H9 (cell line): ENCODE results near the gene SOS1. TPM values are rescaled to one million over a fixed set of nuclear protein-coding genes. Genes with fewer than 3 reads are reported as not detected.

ENCODE experiments used
- DNase-seq: peaks from one replicate; pipeline ENCODE4 v3.0.0-alpha.2; 2017
- H2AFZ ChIP-seq: one replicate; pipeline ENCODE4 v1.6.1; 2013; ENCODE audit warnings: mild to moderate bottlenecking, low read length, control low read depth, moderate library complexity
- H2AK5ac ChIP-seq: 2 replicates; pipeline ENCODE4 v1.6.1; 2013; ENCODE audit warnings: low read length, control low read depth, mixed read lengths; ENCODE audit not compliant: insufficient read length
- H2BK120ac ChIP-seq: one replicate; pipeline ENCODE4 v1.6.1; 2013; ENCODE audit warnings: low read depth, mild to moderate bottlenecking, low read length, control low read depth, inconsistent platforms; ENCODE audit not compliant: poor library complexity, severe bottlenecking
- H2BK12ac ChIP-seq: 2 replicates; pipeline ENCODE4 v1.6.1; 2013; ENCODE audit warnings: low read length, control low read depth, mixed read lengths, low read depth; ENCODE audit not compliant: insufficient read length
- H2BK15ac ChIP-seq: 2 replicates; pipeline ENCODE4 v1.6.1; 2013; ENCODE audit warnings: low read depth, low read length, control low read depth
- H2BK20ac ChIP-seq: one replicate; pipeline ENCODE4 v1.6.1; 2013; ENCODE audit warnings: low read depth, mild to moderate bottlenecking, low read length, control low read depth, inconsistent platforms; ENCODE audit not compliant: poor library complexity, severe bottlenecking
- H2BK5ac ChIP-seq: 2 replicates; pipeline ENCODE4 v1.6.1; 2013; ENCODE audit warnings: low read length, control low read depth, mixed read lengths; ENCODE audit not compliant: insufficient read length
- H3K14ac ChIP-seq: 2 replicates; pipeline ENCODE4 v1.6.1; 2013; ENCODE audit warnings: low read length, control low read depth; ENCODE audit not compliant: insufficient read depth
- H3K18ac ChIP-seq: 2 replicates; pipeline ENCODE4 v1.6.1; 2013; ENCODE audit warnings: low read depth, mild to moderate bottlenecking, mixed read lengths, low read length, control low read depth; ENCODE audit not compliant: insufficient read length
- H3K23ac ChIP-seq: 2 replicates; pipeline ENCODE4 v1.6.1; 2013; ENCODE audit warnings: low read length, control low read depth, mixed read lengths, low read depth; ENCODE audit not compliant: insufficient read length
- H3K23me2 ChIP-seq: 2 replicates; pipeline ENCODE4 v1.6.1; 2013; ENCODE audit warnings: low read depth, mild to moderate bottlenecking, mixed read lengths, low read length, control low read depth; ENCODE audit not compliant: insufficient read length, poor library complexity, severe bottlenecking
- H3K27ac ChIP-seq: 2 replicates; pipeline ENCODE4 v1.5.1; 2013; ENCODE audit warnings: low read length, control low read depth, mixed read lengths, low read depth; ENCODE audit not compliant: insufficient read length
- H3K27me3 ChIP-seq: 2 replicates; pipeline ENCODE4 v1.6.1; 2013; ENCODE audit warnings: low read length, control low read depth, inconsistent platforms; ENCODE audit not compliant: insufficient read depth
- H3K4ac ChIP-seq: 2 replicates; pipeline ENCODE4 v1.6.1; 2013; ENCODE audit warnings: low read depth, mild to moderate bottlenecking, control low read depth, inconsistent platforms, low read length, moderate library complexity
- H3K4me1 ChIP-seq: 2 replicates; pipeline ENCODE4 v1.6.1; 2013; ENCODE audit warnings: low read length, control low read depth, inconsistent platforms; ENCODE audit not compliant: insufficient read depth
- H3K4me2 ChIP-seq: 2 replicates; pipeline ENCODE4 v1.6.1; 2013; ENCODE audit warnings: low read length, control low read depth, mixed read lengths; ENCODE audit not compliant: insufficient read length, insufficient read depth
- H3K56ac ChIP-seq: 2 replicates; pipeline ENCODE4 v1.6.1; 2013; ENCODE audit warnings: low read depth, mild to moderate bottlenecking, mixed read lengths, low read length, control low read depth; ENCODE audit not compliant: insufficient read length
- H3K79me1 ChIP-seq: 2 replicates; pipeline ENCODE4 v1.6.1; 2013; ENCODE audit warnings: low read depth, mild to moderate bottlenecking, moderate library complexity, low read length, control low read depth, inconsistent platforms; ENCODE audit not compliant: insufficient read depth, poor library complexity, severe bottlenecking
- H3K79me2 ChIP-seq: 2 replicates; pipeline ENCODE4 v1.6.1; 2013; ENCODE audit warnings: low read length, control low read depth, inconsistent platforms; ENCODE audit not compliant: insufficient read depth
- H3K9ac ChIP-seq: 2 replicates; pipeline ENCODE4 v1.6.1; 2013; ENCODE audit warnings: low read length, control low read depth, mixed read lengths; ENCODE audit not compliant: insufficient read length; ENCODE audit errors: extremely low read depth
- H3K9me3 ChIP-seq: one replicate; pipeline ENCODE4 v1.6.1; 2013; ENCODE audit warnings: low read depth, low read length, inconsistent platforms; ENCODE audit not compliant: control insufficient read depth
- H3T11ph ChIP-seq: one replicate; pipeline ENCODE4 v1.6.1; 2013; ENCODE audit warnings: mild to moderate bottlenecking, low read length, control low read depth, inconsistent platforms
- H4K20me1 ChIP-seq: one replicate; pipeline ENCODE4 v1.6.1; 2013; ENCODE audit not compliant: control insufficient read depth, insufficient read length, insufficient read depth
- H4K5ac ChIP-seq: 2 replicates; pipeline ENCODE4 v1.6.1; 2013; ENCODE audit warnings: low read depth, mild to moderate bottlenecking, mixed read lengths, low read length, control low read depth; ENCODE audit not compliant: insufficient read length
- H4K8ac ChIP-seq: replicated peaks from 2 replicates; pipeline ENCODE4 v1.6.1; 2013; ENCODE audit warnings: low read length, control low read depth, mixed read lengths, low read depth; ENCODE audit not compliant: insufficient read length
- H4K91ac ChIP-seq: 2 replicates; pipeline ENCODE4 v1.6.1; 2013; ENCODE audit warnings: low read depth, mild to moderate bottlenecking, moderate library complexity, mixed read lengths, low read length, control low read depth; ENCODE audit not compliant: insufficient read length
- H3K27ac Mint-ChIP-seq, 3 experiments: 2 replicates in 2 of 3; 3 replicates in 1 of 3; pipeline ENCODE4 v1.8.0; 2020 to 2021; ENCODE audit warnings: mixed read lengths in 3 of 3, mild to moderate bottlenecking in 1 of 3, moderate library complexity in 1 of 3
- H3K27me3 Mint-ChIP-seq: 2 replicates; pipeline ENCODE4 v1.8.0; 2021; ENCODE audit warnings: low read depth, mild to moderate bottlenecking, moderate library complexity, mixed read lengths
- H3K36me3 Mint-ChIP-seq, 3 experiments: 2 replicates in 2 of 3; 3 replicates in 1 of 3; pipeline ENCODE4 v1.8.0; 2020 to 2021; ENCODE audit warnings: low read depth in 3 of 3, mixed read lengths in 3 of 3; ENCODE audit not compliant: insufficient read depth in 1 of 3
- H3K4me1 Mint-ChIP-seq, 2 experiments: 2 replicates each; pipeline ENCODE4 v1.8.0; 2020; ENCODE audit warnings: mixed read lengths in 2 of 2
- H3K4me3 Mint-ChIP-seq, 2 experiments: 2 replicates in 1 of 2; 3 replicates in 1 of 2; pipeline ENCODE4 v1.8.0; 2020 to 2021; ENCODE audit warnings: mild to moderate bottlenecking in 2 of 2, mixed read lengths in 2 of 2, moderate library complexity in 1 of 2
- H3K9me3 Mint-ChIP-seq, 2 experiments: 2 replicates in 1 of 2; 3 replicates in 1 of 2; pipeline ENCODE4 v1.8.0; 2020; ENCODE audit warnings: mild to moderate bottlenecking in 2 of 2, mixed read lengths in 2 of 2, moderate library complexity in 1 of 2
- WGBS: extraction: QIAGEN DNeasy Blood & Tissue Kit; methylation state at CpG from one replicate; pipeline ENCODE4 v1.1.7; 2013; ENCODE audit warnings: missing lambda C conversion rate, low lambda C conversion rate, mixed read lengths; ENCODE audit not compliant: insufficient read length; ENCODE audit errors: extremely low coverage; 5-methylcytosine and 5-hydroxymethylcytosine counted together
- total RNA-seq: library from RNA; stranded (reverse); gene quantifications from 2 replicates; pipeline ENCODE4 v1.2.1, GENCODE V29; 2021
- TF ChIP-seq, protein P1 (sequence below): fragments of 200-600 bp; sonication (generic); conservative IDR thresholded peaks from 3 replicates; pipeline ENCODE4 v1.8.0; 2021; ENCODE audit warnings: antibody characterized with exemption, mild to moderate bottlenecking

Gene SOS1
- total RNA-seq, 1 experiment from 2014 or later = 35.8 TPM

DNA sequence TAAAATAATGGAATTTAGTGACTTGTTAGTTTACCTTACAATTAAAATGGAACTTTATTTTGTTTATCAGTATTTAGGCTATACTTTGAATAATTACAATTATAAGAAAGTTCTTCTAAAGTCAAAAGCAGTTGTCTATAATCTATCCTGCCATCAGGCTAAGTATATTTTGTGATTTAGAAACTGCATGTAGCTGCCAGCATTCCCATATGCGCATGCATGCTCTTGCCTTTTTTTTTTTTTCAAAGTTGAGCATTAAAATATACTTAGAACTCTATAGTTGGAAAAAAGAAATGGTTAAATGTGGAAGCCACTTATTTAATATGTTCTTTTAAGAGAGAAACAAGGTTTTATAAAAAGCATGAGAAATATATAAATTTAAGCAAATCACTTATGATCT, 132.1 kb downstream of the SOS1 start:
- no peak overlapping the region for H3K4me3 Mint-ChIP-seq
- H3T11ph ChIP-seq = no peak overlapping the region
- H3K27me3 Mint-ChIP-seq = no peaks in the 10 kb centered on the region

More for the DNA sequence above, 132.1 kb downstream of the SOS1 start:
- no peak overlapping the region for H2BK120ac ChIP-seq
- H2AK5ac ChIP-seq = no peak overlapping the region
- H3K9me3 ChIP-seq = no peaks in the 10 kb centered on the region
- no peak overlapping the region for H2AFZ ChIP-seq
- no peak overlapping the region for H3K18ac ChIP-seq
- no peak overlapping the region for H4K5ac ChIP-seq
- H3K23me2 ChIP-seq = no peaks in the 10 kb centered on the region
- no peaks in the 10 kb centered on the region for H3K9me3 Mint-ChIP-seq
- H3K27ac Mint-ChIP-seq = no peak overlapping the region
- no peak overlapping the region for H3K9ac ChIP-seq
- no peak overlapping the region for H3K56ac ChIP-seq
- H4K91ac ChIP-seq = no peak overlapping the region
- no peaks in the 10 kb centered on the region for H3K27me3 ChIP-seq
- H2BK15ac ChIP-seq = no peak overlapping the region
- no peak overlapping the region for H3K4ac ChIP-seq
- H3K27ac ChIP-seq = no peak overlapping the region
- DNase-seq = no peak
- WGBS = no CpG with 5 or more reads among the region's 1 CpG
- H3K4me2 ChIP-seq = no peak overlapping the region
- no peak overlapping the region for H2BK20ac ChIP-seq
- H3K23ac ChIP-seq = no peak overlapping the region
- no peak overlapping the region for H2BK12ac ChIP-seq
- no peaks in the 10 kb centered on the region for H4K20me1 ChIP-seq
- H4K8ac ChIP-seq = no peak overlapping the region
- H3K79me2 ChIP-seq = no peaks in the 10 kb centered on the region
- H3K36me3 Mint-ChIP-seq = peaks cover 5 to 22% (median 10%) of the 10 kb centered on the region in 3 experiments
- no peaks in the 10 kb centered on the region for H3K79me1 ChIP-seq
- H3K4me1 Mint-ChIP-seq = peaks cover 8 to 14% of the 10 kb centered on the region in 2 experiments
- H3K14ac ChIP-seq = no peak overlapping the region
- H2BK5ac ChIP-seq = no peak overlapping the region
- TF ChIP-seq, protein P1, sequence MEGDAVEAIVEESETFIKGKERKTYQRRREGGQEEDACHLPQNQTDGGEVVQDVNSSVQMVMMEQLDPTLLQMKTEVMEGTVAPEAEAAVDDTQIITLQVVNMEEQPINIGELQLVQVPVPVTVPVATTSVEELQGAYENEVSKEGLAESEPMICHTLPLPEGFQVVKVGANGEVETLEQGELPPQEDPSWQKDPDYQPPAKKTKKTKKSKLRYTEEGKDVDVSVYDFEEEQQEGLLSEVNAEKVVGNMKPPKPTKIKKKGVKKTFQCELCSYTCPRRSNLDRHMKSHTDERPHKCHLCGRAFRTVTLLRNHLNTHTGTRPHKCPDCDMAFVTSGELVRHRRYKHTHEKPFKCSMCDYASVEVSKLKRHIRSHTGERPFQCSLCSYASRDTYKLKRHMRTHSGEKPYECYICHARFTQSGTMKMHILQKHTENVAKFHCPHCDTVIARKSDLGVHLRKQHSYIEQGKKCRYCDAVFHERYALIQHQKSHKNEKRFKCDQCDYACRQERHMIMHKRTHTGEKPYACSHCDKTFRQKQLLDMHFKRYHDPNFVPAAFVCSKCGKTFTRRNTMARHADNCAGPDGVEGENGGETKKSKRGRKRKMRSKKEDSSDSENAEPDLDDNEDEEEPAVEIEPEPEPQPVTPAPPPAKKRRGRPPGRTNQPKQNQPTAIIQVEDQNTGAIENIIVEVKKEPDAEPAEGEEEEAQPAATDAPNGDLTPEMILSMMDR = no peak
- H3K4me1 ChIP-seq = peaks cover 2% of the 10 kb centered on the region; the same call in 1 of the 2 replicates
